DMS114 treated with DMSO at 0.1 percent for 48 hours (cell line): ENCODE data around the gene SOS1.
"Not testable (repeated sequence)": the region's sequence is repeated elsewhere in the genome, so short reads cannot be mapped to it uniquely, and the experiment has no call there.

ENCODE experiments used
- DNase-seq: peaks from one replicate; lab custom pipeline; 2025; ENCODE audit not compliant: unreplicated experiment; lab: John Stamatoyannopoulos, UW

SOS1 gene

GRCh38 chr2:38977047-38977446 is 143.8 kb downstream of the SOS1 start:
- no peak for DNase-seq

- no peak for DNase-seq
Observed at GRCh38 chr2:38975042-38975441, 145.8 kb downstream of the SOS1 start.

GRCh38 chr2:38973266-38973665 is 147.6 kb downstream of the SOS1 start:
- no peak for DNase-seq

- no peak for DNase-seq
Observed at GRCh38 chr2:38971377-38971776, 149.5 kb downstream of the SOS1 start.

- DNase-seq: no peak
Observed at GRCh38 chr2:38968021-38968420, 152.8 kb downstream of the SOS1 start.

GRCh38 chr2:38966678-38967077 is 154.2 kb downstream of the SOS1 start:
- no peak for DNase-seq

- DNase-seq: no peak
Observed at GRCh38 chr2:38966006-38966405, 154.8 kb downstream of the SOS1 start.

- no peak for DNase-seq
Observed at GRCh38 chr2:38960609-38961320, 160.1 kb downstream of the SOS1 start.

GRCh38 chr2:38959938-38960608 is 160.8 kb downstream of the SOS1 start:
- DNase-seq: peak; percentile 50

GRCh38 chr2:38959466-38959865 is 161.4 kb downstream of the SOS1 start:
- no peak for DNase-seq

GRCh38 chr2:38957972-38958371 is 162.9 kb downstream of the SOS1 start:
- no peak for DNase-seq

- DNase-seq: no peak
Observed at GRCh38 chr2:38951766-38952165, 169.1 kb downstream of the SOS1 start.

GRCh38 chr2:38948995-38949394 is 171.9 kb downstream of the SOS1 start:
- DNase-seq: no peak

GRCh38 chr2:38948387-38948882 is 172.4 kb downstream of the SOS1 start:
- DNase-seq: no peak

- peak; percentile 65 for DNase-seq
Observed at GRCh38 chr2:38947241-38948239, 173.3 kb downstream of the SOS1 start.

- DNase-seq: no peak
Observed at GRCh38 chr2:38945911-38946310, 174.9 kb downstream of the SOS1 start.

GRCh38 chr2:38945372-38945771 is 175.5 kb downstream of the SOS1 start:
- DNase-seq: no peak

- DNase-seq: no peak
Observed at GRCh38 chr2:38943784-38944183, 177.1 kb downstream of the SOS1 start.

- DNase-seq: no peak
Observed at GRCh38 chr2:38940746-38941145, 180.1 kb downstream of the SOS1 start.

GRCh38 chr2:38937548-38937947 is 183.3 kb downstream of the SOS1 start:
- DNase-seq: no peak

GRCh38 chr2:38936516-38936915 is 184.3 kb downstream of the SOS1 start:
- not testable (repeated sequence) for DNase-seq
